ENCODE data around the gene LRP2BP.

GRCh38 chr4:185424905-185425646 is 29.4 kb upstream of the LRP2BP start:
- TF ChIP-seq CTCF (conservative IDR thresholded peaks at IDR 0.05) (no peak), EZH2 (IDR thresholded peaks at IDR 0.05; ENCODE audit: low read depth) (no peak)

Measured in PC-9 (cell line).